Activated CD4-positive, alpha-beta T cell treated with anti-CD3 and anti-CD28 coated beads, Interleukin-2, amount 50 U/mL, for 48 hours (primary cell): Measurements from ENCODE around the gene APOBEC2.

Experiments
- DNase-seq, 2 experiments: peaks; one replicate each; pipeline ENCODE4 v3.0.0-alpha.2; 2020

The APOBEC2 gene

GRCh38 chr6:41038205-41038604 lies 14.8 kb upstream of the APOBEC2 start:
- no peak for DNase-seq

DNA sequence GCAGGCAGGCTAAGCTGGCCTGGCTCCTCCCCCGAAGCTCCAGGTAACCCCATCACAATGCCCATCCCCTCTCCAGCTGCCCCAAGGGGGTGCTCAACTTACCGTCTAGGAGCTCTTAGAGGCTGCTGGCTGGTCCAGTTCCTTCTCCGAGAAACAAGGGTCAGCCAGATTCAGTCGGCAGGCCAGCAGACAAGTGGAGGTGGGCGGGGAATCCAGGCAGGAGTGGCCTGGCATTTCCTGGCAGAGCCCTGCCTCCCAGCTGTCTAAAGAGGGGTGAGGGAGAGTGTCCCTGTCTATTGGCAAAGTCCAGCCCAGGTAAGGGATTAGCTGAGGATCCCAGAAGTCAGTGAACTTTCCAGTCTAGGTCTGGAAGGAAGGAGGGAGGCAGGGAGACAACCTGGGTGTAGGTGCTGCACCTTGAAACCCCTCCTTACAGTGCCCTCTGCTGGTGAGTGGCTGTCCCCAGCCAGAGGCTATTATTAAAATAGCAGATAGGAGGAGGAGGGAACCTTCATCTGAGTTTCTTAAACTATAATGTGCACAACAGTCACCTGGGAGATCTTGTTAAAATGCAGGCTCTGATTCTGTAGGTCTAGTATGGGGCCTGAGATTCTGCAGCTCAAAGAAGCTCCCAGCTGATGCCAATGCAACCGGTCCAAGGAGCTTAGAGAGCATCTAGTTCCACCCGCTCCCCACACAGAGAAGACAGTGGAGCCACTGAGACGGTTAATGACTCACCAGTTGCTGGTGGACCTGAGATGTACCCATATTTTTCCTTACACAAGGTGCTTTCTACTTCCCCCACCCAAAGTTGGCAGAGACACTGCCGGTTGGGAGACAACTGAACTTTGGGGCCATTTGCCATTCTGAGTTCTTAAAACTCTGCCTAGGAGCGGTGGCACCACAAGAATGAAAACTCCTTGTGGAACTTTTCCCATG lies 13.7 kb upstream of the APOBEC2 start, which contains the start of gene UNC5CL:
UNC5CL (minus strand) TSS at position 162 of the 939 bp plus-strand sequence. CDS start 4,147 bp downstream, outside the sequence.
- DNase-seq = peak; percentile 64 to 66

GRCh38 chr6:41040101-41040939 lies 12.7 kb upstream of the APOBEC2 start:
- DNase-seq = peak; percentile 8 to 9

DNA sequence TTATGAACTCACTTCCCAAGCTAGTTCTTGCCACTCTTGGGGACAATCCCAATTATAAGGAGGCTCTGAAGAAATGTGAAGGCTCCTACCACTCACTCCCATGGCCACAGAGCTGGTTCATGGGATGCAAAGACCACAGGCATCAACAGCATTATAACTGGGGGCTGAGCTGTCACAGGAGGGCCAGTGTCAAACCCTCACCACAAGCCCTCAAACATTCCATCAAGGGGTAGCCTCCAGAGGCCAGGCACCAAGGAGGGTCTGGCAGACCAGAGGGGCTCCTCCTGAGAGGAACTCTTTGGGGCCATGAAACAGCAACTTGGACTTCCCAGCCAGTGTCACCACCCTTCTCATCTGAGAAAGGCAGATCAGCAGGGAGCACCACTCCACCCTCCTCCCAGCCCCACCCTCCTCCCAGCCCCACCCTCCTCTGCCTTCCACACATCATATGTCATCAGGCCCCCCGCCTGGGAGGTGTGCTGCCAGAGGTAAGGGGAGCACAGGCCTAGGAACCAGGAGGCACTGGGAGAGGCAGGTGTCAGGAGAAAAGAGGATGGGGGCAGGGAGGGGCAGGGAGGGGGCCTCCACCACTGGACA lies 12.0 kb upstream of the APOBEC2 start:
- DNase-seq = no peak

GRCh38 chr6:41042226-41043055 lies 10.6 kb upstream of the APOBEC2 start, which contains the start of gene TSPO2:
TSPO2 (plus strand) TSS chr6:41042467; CDS start chr6:41042986, 519 bp downstream.
- no peak for DNase-seq

GRCh38 chr6:41043151-41043550 lies 9.9 kb upstream of the APOBEC2 start:
- DNase-seq = no peak

DNA sequence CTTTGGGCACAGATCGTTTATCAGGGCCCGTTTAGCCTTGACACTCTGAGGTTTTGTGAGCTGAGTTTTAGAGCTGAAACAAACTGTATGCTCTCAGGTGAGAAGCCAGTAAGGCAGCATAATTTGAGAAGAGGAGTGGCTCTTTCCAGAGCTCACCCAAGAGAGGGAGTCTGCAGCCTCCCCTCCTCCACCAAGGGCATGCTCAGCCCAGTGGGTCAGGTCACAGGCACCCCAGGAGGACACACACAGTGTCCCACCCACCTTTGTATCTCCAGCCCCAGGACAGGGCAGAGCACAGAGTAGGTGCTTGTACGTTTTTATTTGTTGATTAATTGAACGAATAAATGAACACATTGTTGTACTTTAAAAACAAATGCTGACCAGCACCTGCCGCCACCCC lies 7.3 kb upstream of the APOBEC2 start:
- no peak for DNase-seq

DNA sequence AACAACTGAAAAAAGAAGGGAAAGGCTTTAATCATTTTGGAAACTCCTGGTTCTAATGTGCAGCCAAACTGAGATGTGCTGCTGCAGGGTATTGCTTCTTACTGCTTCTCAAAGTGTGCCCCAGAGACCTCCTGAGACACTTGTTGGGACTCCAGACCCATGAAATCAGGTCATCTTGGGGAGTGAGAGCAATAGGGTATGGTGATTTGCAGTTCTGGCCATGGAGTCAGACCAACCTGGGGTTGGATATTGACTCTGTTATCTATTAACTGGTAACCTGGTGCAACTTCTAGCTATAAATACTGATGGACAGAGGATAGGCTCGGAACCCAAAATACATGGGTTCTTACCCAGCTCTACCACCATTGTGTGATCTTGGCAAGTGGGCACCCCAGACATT lies 6.9 kb upstream of the APOBEC2 start:
- DNase-seq = no peak

DNA sequence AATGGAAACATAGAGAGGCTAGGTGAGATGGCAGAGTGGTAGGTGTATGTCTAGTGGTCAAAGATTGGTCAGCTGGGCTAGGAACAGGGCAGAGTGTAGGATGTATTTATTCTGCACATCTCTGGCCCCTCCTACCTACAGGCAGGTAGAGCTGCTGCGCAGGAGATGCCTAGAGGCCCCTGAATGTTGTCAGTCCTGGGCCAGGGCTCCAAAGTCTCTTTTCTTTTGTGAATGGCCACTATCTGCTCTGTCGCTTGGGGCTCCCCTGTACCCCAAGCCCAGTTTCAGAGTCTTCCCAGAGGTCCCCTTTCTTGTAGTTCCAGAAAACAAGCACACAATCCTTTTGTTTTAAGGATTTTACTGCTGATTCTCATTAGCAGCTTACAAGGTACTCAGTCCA lies 5.7 kb upstream of the APOBEC2 start:
- DNase-seq = no peak

DNA sequence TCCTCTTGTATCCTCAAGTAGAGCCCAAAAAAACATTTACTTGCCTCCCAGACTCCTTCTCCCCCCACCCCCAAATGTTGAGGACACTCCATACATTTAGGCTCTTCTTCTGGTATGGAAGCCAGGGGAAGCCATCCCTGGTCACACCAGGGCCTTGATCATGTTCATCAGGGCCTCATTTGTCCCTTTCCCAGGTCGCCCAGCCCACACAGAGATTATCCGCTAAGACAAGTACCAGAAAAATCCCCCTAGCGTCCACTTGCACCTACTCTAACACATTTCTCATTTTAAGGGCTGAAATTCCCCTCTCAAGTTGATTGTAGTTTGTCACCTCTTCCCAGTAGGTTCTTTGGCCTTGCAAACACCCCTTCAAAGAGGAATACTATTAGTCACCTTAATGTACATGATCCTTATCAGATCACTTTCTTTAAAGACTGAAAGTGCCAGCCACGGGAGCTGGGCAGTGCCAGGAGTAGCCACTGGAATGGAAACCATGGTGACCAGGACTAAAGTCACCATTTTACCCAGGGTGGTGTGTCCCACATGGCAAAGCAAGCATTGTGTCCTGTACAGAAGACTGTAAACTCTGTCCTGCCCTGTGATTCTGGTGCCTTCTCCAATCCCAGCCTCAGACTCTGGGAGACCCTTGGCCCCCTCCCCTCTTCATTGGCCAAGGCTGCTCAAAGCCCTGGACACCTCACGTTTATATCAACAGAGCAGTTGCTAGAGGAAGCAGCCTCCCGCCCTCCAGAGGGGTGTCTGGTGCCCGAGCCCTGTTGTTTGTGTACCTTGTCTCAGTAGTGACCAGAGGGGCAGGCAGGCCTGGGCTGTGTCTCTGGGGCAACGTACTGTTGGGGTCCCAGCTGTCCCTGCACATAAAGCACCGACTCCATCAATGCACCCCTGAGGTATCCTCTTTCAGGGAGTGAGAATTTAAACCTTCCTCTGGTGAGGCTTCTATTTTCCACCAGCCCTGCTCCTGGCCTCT lies 5.0 kb upstream of the APOBEC2 start:
- no peak for DNase-seq

- no peak for DNase-seq
Measured at GRCh38 chr6:41049521-41049920, 3.5 kb upstream of the APOBEC2 start.

DNA sequence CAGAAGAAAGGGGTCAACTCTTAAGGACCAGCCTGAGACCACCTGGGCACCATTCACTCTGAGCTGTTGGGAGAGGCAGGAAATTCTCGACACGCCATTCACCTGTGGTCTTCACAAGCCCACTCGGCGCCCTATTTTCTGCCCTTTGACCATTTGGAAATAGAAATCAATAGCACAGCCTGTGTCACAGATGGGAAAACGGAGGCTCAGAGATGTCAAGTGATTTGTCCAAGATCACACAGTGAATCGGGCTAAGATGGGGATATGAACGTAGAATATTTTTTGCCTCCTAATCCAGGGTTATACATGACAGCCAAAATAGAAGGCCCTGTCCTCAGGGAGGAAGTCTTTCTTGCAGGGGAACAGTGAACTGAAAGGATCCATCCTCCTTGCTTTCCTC lies 3.0 kb upstream of the APOBEC2 start:
- DNase-seq = no peak

GRCh38 chr6:41050536-41050935 lies 2.5 kb upstream of the APOBEC2 start:
- no peak for DNase-seq

DNA sequence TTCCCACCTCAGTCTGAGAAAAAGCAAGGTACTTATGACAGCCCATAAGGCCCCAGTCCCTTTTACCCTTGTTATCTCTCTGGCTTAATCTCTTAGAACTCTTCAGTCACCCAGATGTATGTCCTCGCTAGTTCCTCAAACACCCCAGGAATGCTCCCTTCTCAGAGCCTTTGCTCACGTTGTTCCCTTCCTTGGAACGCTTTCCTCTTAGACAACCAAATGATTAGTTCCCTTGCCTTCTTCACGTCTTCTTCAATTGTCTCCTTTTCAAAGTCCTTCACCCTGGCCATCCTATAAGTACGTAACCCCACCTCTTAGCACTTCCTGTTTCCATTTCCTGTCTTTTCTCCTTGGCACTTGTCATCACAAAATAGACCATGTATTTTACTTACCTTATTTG lies 1.1 kb upstream of the APOBEC2 start:
- DNase-seq = no peak

DNA sequence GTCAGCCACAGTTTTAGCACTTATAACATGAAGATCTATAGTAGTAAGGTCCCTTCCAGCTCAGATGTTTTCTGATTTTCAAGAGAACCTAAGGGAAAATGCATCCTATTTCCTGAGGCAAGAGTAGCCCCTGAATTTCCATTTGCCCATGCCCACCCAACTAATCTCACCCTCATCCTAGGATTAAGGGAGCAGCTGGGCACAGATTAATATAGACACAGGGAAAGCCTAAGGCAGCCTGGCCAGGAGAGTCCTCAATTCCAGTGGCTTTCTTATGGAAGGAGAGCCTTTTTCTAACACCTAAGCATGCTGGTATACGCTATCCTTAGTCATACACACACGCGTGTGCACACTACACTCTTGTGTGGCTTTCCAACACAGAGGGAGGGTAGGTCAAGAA lies 1.5 kb downstream of the APOBEC2 start:
- DNase-seq = no peak

GRCh38 chr6:41055149-41055548 lies 2.1 kb downstream of the APOBEC2 start:
- no peak for DNase-seq

DNA sequence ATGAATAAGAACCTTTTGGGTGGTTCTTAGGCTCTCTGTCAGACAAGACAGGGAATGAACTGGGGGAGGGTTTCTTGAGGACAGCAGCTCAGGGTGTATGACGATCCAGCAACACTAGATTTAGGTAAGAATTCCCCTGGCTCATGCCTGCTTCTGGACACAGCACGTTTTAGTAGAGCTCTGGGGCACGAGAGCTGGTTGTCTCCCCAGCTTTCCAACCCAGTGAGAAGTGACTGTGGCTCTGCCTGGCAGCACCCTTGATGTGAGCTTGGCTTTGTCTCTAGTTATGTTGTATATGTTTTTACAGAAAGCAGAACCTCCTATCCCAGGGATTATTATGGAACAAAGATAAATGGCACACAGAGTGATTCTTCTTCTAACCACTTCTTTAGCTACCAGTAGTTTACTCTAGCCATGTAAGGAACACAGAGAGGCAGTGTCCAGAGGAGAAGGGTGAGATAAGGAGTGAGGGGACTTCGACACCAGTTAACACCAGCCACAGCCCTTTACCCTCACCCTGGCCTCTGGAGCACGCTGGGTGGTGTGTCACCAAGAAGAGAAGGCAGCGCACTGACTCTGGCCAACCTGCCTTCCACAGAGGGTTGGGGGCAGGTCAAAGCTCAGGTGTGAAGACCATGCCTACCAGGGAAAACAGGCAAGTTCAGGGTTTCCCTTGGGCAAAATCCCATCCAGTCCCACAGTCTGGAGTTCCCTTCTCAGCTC lies 3.9 kb downstream of the APOBEC2 start:
- no peak for DNase-seq

DNA sequence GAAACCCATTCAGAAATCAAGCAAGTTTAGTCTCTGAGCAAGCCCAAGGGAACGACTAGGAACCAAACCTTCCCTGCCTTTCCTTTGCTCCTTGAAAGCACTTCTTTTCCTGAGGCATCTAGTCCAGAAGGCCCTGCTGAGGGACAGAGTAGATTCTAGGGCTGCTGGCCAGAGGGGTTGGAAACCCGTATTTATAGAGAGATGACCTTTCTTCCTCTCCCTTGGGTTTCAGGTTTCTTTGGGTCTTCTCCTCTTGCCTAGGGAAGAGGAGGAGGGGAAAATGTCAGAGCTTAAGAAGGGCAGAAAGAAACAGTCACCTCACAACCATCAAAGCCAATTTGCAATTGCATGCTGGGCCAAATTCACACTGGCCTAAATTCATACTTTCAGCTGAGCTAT lies 5.8 kb downstream of the APOBEC2 start:
- no peak for DNase-seq

DNA sequence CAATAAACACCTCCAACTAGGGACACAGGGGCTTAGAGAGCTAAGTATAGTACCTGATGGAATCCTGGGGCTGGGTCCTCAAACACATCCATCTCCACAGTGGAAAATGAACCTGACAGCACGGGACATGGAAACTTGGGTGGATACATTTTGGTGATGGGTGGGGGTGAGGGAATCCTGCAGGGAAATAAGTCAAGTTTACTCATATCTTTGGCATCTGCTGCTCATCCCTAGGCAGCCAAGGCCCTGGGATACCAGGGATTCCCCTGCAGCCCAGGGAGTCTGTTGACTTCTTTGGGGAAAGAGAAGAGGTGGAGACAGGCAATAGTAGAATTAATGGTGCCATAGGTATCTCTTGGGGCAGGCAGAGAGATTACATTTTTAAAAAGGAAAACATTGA lies 6.6 kb downstream of the APOBEC2 start:
- no peak for DNase-seq

DNA sequence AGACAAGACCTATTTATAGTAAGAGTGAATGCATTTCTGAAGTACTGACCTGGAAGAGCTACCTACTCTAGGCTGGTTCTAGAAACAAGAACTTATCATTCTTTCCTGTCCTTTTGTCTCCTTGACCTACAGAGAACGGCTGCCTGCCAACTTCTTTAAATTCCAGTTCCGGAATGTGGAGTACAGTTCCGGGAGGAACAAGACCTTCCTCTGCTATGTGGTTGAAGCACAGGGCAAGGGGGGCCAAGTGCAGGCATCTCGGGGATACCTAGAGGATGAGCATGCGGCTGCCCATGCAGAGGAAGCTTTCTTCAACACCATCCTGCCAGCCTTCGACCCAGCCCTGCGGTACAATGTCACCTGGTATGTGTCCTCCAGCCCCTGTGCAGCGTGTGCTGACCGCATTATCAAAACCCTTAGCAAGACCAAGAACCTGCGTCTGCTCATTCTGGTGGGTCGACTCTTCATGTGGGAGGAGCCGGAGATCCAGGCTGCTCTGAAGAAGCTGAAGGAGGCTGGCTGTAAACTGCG lies 8.3 kb downstream of the APOBEC2 start:
- no peak for DNase-seq
